Mesenteric fat pad (tissue), 1 donor: ENCODE measurements around the gene CMTM7. TPM values are rescaled to one million over a fixed set of nuclear protein-coding genes. Genes with fewer than 3 reads are reported as not detected.
A peak's percentile ranks its signal among the peaks of the same experiment; 100 is the strongest.
"Not testable (repeated sequence)": the region's sequence is repeated elsewhere in the genome, so short reads cannot be mapped to it uniquely, and the experiment has no call there.

Experiments used
- DNase-seq: peaks from one replicate; pipeline ENCODE4 v3.0.0-alpha.2; 2020; ENCODE audit warnings: low spot score
- total RNA-seq: library from RNA; stranded (reverse); fragmentation: NEBNext Ultra II Directional; extraction: Animal tissue kit (Norgen Biotek cat#: 25700); gene quantifications from one replicate; pipeline ENCODE4 v1.2.1, GENCODE V29; 2021
- donor health status: DM: yes; HTN: yes; CAD: no.

CMTM7 gene
- total RNA-seq, 1 donor from 2014 or later, result 33.8 TPM

DNA sequence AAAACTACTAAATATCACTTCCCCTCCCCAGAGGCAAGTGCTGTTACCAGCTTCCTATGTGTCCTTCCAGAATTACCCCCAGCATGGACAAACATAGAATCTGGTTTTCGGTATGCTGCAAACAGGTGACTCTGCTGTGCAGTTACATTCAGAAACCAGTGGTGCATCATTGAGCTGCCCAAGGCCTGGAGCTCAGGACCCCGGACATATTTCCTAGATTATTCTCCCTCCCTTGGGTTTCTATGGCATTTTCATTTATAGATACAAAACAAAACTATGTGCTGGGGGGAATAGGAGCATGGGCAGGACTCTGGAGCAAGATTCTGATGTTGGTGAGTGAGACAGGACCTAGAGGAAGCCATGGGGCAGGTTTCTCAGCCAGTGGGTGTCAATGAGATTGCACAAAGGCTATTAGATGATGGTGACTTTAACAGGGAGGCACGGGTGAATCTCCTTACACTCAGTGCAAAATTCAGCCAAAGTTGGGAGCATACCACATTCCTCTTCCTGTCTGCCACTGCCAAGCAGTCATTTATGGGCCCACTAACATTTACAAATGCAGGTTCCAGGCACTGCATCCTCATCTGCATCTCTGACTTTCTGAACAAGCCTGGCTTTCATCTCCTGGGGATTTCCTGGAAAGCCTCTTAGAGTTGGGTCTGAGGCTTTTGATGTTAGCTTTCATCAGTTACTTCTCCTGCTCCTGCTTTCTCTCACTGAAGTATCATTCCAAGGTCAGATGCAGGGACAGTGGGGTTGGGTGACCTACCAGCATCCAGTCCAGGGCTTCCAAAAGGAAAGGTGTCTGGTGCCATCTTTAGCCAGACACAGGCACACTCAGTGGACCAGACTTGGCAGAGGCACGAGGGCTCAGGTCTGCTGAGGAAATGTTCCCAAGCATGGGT is 44.5 kb downstream of the CMTM7 start:
- no peak for DNase-seq

DNA sequence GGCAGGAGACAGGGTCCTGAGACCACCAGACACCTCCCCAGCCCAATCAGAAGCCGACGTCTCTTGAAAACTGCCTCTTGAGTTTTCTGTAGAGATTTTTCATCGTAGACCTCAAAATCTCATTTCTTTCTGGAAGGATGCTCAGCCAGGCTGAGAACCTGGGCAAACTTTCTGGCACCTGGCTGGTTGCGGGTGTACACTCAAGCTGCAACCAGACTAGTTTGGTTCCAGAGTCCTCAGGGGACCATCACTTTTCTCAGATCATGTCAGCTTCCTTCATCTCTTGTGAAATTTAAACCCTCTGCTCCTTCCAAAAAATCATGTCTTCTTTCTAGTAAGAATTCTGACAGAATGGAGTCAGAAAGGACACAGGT is 45.1 kb downstream of the CMTM7 start:
- DNase-seq, result peak; percentile 41

DNA sequence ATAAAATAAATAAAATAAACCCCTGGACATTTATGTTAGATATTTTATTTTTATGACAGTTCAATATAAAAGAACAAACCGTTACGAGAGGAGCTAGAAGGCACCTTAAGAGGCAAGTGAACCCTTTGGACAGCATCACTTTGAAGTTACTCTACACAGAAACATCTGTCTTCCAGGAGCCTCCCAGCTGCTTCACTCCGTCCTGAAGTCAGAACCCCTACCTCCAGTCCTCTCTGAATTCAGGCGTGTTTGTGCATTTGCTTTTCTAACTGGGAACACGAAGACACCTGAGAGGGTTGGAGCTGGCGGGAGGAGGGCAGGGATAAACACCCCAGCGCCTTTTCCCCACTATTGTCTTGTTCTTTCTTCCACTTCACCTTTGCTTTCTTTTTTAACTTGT is 46.2 kb downstream of the CMTM7 start:
- DNase-seq, result no peak

DNA sequence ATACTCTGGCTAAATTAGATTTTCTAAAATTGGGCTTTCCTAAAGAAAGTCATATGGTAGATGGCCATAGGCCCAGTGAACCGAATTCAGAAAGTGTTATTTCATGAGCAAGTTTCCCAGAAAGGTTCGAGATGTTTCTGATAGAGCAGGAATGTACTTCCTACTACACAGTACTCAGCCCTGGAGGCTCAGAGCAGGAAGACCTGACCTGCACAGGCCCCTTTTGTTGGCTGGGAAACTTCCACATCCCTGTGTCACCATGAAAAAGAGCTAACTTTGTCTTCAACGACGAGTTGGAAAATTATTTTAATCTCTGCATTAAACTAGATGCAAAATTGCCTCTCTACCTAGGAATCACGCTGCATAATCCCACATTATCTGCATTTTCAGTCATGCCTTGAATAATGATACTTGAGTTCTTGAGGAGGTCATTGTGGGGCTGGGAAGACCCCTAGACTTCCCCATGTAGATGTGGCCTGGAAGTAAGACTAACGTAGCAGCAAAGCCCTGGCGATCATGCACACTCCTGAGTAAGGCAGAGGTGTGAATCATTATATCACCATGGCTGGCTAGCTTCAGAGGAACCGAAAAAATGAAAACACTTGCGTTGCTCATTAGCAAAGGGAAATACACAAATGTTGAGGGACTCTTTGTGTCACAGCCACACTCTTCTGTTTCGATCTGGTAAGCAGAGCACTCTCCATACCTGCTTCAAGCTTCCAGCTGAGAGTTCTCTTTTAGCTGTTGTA is 47.1 kb downstream of the CMTM7 start:
- no peak for DNase-seq

DNA sequence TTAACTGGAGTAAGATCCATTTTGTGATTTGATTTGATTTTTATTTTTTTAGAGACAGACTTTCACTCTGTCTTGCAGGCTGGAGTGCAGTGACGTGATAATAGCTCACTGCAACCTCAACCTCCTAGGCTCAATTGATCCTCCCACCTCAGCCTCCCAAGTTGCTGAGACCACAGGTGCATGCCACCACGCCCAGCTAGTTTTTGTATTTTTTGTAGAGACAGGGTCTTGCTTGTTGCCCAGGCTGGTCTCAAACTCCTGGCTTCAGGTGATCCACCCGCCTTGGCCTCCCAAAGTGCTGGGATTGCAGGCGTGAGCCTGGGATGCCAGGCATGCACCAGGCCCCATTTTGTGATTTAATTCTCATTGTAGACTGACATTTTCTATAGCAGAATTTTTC is 47.8 kb downstream of the CMTM7 start:
- not testable (repeated sequence) for DNase-seq

DNA sequence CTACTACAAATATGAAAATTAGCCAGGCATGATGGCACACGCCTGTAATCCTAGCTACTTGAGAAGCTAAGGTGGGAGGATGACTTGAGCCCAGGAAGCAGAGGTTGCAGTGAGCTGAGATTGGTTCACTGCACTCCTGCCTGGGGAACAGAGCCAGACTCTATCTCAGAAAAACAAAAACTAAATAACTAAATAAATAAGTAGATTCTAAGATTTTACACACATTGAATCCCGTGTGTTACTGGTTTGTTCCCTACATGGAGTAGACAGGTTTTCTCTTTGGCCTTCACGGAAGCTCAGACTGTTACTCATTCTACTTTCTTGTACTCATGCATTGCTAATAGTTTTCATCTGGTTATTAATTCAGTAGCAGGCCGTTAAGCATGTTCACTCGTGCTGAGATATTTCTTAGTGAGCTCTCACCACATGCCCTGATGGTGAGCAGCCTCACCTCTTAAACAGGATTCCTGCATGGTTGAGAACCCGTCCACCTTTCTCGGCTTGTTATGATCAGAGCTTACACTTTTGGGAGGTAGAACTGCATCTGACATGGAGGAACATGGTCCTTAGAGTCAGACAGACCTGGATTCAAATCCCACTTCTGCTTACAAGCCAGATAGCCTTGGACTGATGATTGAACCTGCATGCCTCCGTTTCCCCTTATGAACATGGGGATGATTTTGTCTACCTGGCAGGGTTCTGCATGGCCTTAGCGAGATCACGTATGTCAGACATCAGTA is 49.1 kb downstream of the CMTM7 start:
- no peak for DNase-seq

DNA sequence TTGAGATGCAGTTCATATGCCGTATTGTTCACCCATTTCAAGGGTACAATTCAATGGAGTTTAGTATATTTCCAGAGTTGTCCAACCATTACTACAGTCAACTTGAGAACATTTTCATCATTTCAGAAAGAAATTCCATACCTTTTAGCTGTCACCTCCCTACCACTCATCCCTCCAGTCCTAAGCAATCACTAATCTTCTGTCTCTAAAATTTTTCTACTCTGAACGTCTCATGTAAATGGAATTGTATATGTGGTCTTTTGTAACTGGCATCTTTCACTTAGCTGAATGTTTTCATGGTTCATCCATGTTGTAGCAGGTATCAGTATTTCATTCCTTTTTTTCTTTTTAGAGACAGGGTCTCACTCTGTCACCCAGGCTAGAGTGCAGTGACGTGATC is 51.1 kb downstream of the CMTM7 start:
- DNase-seq, result no peak

DNA sequence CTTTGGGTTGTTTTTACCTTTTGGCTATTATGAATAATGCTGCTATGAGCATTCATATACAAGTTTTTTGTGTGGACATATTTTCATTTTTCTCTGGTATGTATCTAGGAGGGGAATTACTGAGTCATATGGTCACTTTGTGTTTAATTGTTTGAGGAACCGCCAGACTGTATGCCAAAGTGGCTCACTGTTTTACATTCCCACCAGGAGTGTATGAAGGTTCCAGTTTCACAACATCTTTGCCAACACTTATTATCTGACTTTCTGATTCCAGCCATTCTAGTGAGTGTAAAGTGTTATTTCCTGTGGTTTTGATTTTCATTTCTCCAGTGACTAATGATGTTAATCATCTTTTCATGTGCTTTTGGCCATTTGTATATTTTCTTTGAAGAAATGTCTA is 51.8 kb downstream of the CMTM7 start:
- no peak for DNase-seq

DNA sequence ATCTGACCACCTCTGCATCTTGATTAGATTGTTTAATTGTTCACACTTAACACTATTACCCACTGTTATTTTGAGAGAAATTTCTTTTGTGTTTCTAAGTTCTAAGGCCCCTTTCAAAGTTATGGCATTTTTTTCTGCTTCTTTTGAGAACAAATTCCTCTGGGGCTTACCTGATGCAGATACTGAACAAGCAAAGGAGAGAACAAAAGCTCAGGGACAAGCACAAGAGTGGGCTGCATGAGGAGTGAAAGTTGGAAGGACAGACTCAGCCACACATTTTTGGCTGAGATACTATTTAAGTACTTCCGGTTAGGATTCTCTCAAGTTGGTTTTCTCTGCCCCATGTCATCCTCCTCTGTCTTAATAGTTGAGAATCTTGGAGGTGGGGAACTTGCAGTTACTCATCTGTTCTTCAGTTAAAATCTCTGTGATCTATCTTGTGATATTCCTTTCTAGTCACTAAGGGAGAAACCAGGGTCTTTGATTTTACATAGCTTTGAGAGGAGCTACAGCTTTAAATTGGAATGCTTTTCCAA is 56.3 kb downstream of the CMTM7 start:
- DNase-seq, result no peak

DNA sequence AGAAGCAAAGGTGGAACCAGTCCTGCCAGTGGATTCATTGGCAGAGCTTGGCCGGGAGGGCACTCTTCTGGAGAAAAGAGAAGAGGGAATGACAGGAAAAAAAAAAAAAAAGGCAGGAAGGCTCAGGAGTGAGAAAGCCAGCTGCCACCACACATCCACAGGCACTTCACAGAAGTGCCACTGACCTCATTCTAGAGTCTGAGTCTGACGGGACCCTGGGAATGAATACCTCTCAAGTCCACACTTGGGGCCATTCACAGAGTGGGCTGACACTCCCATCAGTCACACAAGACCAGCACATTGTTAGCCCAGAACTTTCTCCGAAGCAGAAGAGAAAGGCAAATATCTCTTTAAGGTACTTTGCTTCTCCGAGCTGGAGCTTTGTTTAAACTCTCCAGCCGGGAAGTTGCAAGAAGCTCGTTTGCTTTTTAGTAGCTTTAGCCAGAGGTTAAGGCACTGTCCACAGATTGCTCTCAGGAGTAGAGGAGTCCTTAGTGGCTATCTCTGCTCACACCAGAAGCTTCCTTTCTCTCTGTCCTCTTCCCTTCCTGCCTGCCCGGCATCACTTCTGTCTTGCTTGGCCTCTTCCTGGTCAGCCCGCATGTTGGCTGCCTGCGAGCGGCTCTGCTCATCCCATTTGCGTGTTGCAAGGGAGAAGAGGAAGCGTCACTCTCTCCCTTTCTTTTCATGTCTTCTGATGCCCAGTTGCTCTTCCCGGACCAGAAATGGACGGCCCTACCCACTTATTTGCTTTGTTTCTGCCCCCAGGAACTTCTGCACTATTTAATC is 57.2 kb downstream of the CMTM7 start:
- peak; percentile 45 for DNase-seq

DNA sequence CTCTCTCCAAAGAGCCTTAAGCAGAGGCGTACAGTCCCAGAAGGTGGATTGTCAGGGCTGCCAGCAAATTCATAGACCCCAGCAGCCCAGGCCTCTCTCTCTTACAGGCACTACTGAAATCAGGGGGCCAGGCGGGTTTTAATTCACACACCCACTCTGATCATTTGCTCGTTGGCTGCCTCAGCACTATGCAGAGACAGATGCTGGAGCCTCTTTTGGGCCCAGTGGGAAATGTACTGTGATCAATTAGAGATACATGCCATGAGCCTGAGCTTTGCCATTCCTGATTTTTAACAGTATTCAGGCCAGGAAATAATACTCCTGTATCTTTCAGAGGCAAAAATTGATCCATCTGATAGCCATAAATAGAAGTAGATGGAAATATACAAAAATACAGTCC is 58.0 kb downstream of the CMTM7 start:
- peak; percentile 22 for DNase-seq

DNA sequence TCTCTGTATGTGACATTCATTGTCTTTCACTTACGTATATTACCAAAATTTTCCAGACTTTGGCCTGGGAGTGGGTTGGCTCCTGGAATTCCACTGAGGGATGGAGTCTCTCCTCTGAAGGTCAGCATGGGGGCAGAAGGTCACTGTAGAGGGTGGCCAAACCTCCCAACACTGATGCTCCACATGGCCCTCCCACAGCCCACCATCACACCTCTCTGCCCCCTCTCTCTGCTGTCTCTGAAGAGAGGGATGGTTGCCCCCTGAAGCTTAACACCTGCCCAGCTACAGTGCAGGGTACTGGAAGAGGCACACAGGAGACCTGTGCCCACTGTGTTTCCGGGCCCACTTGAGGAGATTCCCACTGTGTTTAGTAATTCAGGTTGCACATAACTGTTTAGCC is 58.8 kb downstream of the CMTM7 start:
- peak; percentile 12 for DNase-seq

DNA sequence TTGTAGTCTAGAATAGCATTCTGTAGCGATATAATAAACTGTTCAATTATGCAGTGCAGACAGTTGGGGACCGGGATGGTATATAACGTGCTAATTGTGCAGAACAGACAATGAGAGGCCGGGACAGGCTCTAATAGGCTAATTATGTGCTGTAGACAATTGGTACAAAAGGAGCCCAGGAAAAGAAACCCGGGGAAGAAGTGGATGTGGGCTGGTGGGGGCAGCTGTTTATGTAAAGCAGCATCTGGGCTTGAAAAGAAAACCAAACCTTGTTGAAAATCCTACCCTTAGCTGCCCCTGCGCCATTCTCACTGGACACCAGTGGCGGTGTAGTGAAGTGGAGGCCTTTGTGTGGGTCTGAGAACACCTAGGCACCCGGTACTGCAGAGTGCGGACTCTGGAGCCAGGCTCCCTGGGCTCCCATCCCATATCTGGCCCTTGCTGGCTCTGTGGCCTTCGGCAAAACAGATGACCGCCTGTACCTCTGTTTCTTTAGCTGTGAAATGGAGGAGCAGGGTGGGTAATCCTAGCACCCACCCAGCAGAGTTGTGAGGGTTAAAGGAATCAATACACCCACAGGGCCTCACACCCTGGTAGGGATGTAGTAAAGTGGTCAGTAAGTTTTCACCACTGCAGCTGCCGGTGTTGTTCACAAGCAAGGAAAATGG is 59.5 kb downstream of the CMTM7 start:
- DNase-seq, result peak; percentile 60

DNA sequence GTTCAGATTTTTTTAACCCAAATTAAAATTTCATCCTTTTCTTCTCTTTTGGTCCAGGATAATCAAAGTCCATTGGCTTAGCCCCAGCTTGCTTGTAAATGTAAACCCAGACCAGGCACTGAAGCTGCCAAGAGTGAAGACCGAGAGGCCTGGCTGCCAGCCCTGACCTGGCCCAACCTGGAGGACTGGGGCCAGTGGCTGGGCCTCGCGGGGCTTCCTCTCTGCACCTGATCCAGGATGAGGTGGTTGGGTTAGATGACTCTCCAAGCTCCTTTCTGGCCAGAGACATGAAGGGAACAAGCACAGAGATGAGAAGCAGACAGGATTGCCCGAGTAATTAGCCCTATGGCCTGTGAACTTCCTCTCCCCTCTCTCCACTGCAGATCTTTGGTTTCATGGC is 60.4 kb downstream of the CMTM7 start:
- peak; percentile 67 for DNase-seq

DNA sequence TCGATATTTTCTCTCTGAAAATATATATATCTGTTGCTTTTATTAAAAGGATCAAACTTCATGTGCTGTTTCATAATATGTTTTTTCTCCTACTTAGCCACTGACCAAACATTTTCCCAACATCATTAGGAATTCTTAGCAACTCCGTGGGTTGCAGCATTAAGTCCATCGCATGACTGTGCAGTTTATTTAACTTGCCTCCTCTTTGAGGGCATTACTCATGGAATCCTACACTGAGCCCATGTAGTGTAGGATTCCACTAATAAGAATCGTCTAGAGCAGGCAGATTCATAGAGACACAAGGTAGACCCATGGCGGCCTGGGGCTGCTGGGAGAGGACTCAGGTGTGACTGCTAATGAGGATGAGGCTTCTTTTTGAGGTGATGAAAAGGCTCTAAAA is 61.7 kb downstream of the CMTM7 start:
- no peak for DNase-seq

DNA sequence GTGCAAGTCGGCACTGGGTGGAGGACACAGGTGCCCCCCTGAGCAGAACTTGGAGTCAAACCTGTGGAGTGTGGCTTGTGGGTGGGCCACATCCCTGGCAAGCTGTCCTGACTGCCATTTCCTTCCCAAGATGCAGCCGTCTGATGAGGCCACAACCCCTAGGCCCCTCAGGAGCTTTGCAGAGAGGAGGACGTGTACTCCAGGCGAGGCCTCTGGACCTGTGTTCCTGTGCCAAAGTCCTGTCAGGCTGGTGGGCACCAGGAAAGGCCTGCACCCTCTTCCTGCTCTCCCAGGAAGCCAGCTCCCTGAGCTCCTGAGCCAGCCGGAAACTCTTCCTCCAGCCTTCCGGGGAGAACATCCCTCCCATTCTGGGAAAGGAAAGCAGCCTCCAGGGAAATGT is 62.5 kb downstream of the CMTM7 start:
- DNase-seq, result peak; percentile 62

DNA sequence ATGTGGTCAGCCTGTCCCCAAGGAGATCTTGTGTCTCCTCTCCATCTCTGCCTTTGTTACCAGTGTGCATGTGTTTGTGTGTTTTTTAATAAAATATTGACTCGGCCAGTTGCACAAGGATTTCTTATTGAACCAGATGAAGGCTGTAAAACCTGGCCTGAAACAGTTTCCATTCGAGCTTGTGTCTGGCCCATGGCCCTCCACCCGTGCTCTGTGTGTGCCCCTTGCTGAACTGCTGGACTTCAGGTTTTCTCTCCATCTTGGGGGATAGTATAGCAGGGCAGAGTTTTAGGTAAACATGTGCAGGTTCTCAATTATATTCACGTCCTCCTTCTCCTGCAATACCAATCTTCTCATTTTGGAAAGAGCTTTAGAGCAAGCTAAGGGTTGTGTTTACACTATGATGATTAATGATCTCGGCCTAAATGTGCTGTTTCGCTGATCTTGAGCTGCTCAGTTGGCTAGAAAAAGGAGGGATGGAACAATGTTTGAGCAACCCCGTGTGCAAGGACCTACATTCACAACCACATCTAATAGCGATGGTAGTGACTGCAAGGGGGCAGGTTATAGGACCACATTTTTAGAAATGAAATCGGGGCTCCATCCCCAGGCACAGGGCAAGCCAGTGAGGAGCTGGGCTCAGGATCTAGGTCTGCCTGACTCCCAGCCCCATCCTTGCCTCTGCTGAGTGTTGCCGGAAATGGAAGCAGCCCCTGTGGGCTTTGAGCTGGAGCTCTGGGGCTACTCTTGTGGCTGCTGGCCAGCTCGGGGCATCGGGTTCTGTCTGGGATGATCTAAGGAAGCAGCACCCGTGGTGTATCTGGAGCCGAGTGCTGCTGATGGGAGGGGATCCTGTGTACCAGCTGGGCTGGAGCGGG is 63.3 kb downstream of the CMTM7 start:
- peak; percentile 67 for DNase-seq

DNA sequence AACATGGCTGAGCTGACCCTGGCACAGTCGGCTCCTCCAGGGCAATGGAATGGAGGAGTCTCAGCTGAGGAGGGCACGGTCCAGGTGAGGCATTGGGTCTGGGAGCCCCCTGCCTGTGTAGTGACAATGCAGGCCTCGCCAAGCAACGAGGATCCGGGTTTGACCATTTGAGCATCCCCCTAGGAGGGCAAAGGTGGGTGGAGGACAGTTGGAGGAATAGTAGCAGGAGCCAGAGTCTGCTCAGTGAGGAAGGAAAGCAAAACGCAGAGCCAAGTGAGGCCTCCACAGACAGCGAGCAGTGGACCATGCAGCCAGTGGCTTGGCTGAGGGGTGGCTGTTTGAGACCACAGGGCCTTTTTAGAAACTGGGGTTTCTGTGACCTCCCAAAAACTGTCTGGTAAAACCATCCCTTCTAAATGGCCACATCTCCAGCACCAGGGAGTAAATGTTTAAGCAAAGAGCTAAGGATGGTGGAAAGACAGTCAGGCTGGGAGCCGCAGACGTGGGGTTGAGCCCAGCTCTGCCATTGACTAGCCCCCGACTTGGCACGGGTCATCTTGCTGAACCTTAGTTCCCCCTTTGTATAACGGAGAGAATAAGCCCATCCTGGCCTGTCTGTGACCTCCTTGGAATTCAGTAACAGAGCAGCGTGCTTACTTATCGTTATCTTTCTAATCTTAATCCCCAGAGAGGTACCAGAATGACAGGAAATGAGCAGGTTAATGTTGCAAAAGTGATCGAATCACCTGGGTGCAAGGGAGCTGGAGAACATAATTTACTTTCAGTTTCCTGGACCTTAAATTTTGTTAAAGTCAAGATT is 64.2 kb downstream of the CMTM7 start:
- peak; percentile 35 for DNase-seq
